Prostate gland (tissue), 2 donors: ENCODE data around the gene TMEM178A. TPM values are rescaled to one million over a fixed set of nuclear protein-coding genes. Genes with fewer than 3 reads are reported as not detected.

Experiments used
- DNase-seq: peaks from one replicate; pipeline ENCODE4 v3.0.0-alpha.2; 2019; ENCODE audit warnings: low spot score
- H3K27ac ChIP-seq, 2 donors: fragments of 200-600 bp; sonication (generic); 2 replicates each; pipeline ENCODE4 v1.5.1; 2017 to 2019
- H3K27me3 ChIP-seq: fragments of 200-600 bp; sonication (generic); replicated peaks from 2 replicates; pipeline ENCODE4 v1.5.1; 2019; ENCODE audit not compliant: insufficient read depth
- H3K36me3 ChIP-seq, 2 donors: fragments of 200-600 bp; sonication (generic); 1 replicate in 1 of 2; 2 replicates in 1 of 2; pipeline versions ENCODE4 v1.5.1 to v1.8.1; 2017 to 2019
- H3K4me1 ChIP-seq: fragments of 200-600 bp; sonication (generic); replicated peaks from 2 replicates; pipeline ENCODE4 v1.5.1; 2019
- H3K4me3 ChIP-seq, 2 donors: fragments of 200-600 bp; sonication (generic); 2 replicates each; pipeline ENCODE4 v1.5.1; 2017 to 2019
- H3K9me3 ChIP-seq: fragments of 200-600 bp; sonication (generic); 2 replicates; pipeline ENCODE4 v1.5.1; 2017
- POLR2A ChIP-seq: fragments of 450-650 bp; IDR thresholded peaks from one replicate; pipeline ENCODE4 v1.6.1; 2016; ENCODE audit warnings: antibody characterized with exemption, mild to moderate bottlenecking
- POLR2AphosphoS5 ChIP-seq: sonication (generic); formaldehyde crosslinking; IDR thresholded peaks from one replicate; pipeline ENCODE4 v1.6.1; 2017; ENCODE audit warnings: antibody characterized with exemption
- WGBS: methylation state at CpG from one replicate; pipeline ENCODE4 v1.1.5; 2018; 5-methylcytosine and 5-hydroxymethylcytosine counted together
- intact Hi-C: fragments of 100-400 bp; cut with DNase I; formaldehyde crosslinking; loops from one replicate; pipeline ENCODE4 v1.14.2; 2022
- total RNA-seq, 2 donors: library from RNA; depleted of rRNA; stranded (reverse); fragments of >200 nt; gene quantifications; one replicate each; pipeline ENCODE4 v1.1.0, GENCODE V29; 2016
- TF ChIP-seq, protein P1 (sequence below), 4 experiments: fragments of 200-600 bp in 2 of 4; fragments of 450-650 bp in 2 of 4; sonication (generic) in 2 of 4; IDR thresholded peaks; 1 replicate in 3 of 4; 2 replicates in 1 of 4; pipeline ENCODE4 v1.5.1; 2016 to 2019; ENCODE audit warnings: antibody characterized with exemption in 4 of 4, mild to moderate bottlenecking in 2 of 4, moderate library complexity in 2 of 4

TMEM178A gene
- total RNA-seq, 2 donors from 2014 or later, result 2.6 to 6.9 TPM

GRCh38 chr2:39733070-39733674 is 67.5 kb downstream of the TMEM178A start:
- H3K4me1 ChIP-seq, result no peaks in the 10 kb centered on the region
- no peaks in the 10 kb centered on the region for H3K9me3 ChIP-seq
- intact Hi-C loops, result loop anchor here (10.0 kb wide), 1 partner anchor 138 kb away; no protein-coding TSS in a partner anchor
- DNase-seq, result no peak
- TF ChIP-seq POLR2AphosphoS5 (no peak), POLR2A (no peak)
- TF ChIP-seq, protein P1, sequence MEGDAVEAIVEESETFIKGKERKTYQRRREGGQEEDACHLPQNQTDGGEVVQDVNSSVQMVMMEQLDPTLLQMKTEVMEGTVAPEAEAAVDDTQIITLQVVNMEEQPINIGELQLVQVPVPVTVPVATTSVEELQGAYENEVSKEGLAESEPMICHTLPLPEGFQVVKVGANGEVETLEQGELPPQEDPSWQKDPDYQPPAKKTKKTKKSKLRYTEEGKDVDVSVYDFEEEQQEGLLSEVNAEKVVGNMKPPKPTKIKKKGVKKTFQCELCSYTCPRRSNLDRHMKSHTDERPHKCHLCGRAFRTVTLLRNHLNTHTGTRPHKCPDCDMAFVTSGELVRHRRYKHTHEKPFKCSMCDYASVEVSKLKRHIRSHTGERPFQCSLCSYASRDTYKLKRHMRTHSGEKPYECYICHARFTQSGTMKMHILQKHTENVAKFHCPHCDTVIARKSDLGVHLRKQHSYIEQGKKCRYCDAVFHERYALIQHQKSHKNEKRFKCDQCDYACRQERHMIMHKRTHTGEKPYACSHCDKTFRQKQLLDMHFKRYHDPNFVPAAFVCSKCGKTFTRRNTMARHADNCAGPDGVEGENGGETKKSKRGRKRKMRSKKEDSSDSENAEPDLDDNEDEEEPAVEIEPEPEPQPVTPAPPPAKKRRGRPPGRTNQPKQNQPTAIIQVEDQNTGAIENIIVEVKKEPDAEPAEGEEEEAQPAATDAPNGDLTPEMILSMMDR (IDR thresholded peaks at IDR 0.05), result no peak
- WGBS, result 93% methylated on average over 10 of the region's 10 CpGs
- no peak overlapping the region for H3K27ac ChIP-seq
- no peaks in the 10 kb centered on the region for H3K36me3 ChIP-seq
- no peaks in the 10 kb centered on the region for H3K27me3 ChIP-seq
- no peak overlapping the region for H3K4me3 ChIP-seq

GRCh38 chr2:39734445-39734844 is 68.7 kb downstream of the TMEM178A start:
- TF ChIP-seq POLR2AphosphoS5 (no peak), POLR2A (no peak)
- TF ChIP-seq, protein P1 (IDR thresholded peaks at IDR 0.05), result no peak
- Histone ChIP-seq H3K9me3 (no peaks in the 10 kb centered on the region), H3K4me1 (no peaks in the 10 kb centered on the region), H3K4me3 (no peak overlapping the region), H3K36me3 (peaks cover 0 to 4% of the 10 kb centered on the region in 2 donors), H3K27me3 (no peaks in the 10 kb centered on the region), H3K27ac (no peak overlapping the region)
- DNase-seq, result no peak
- intact Hi-C loops, result loop anchor here (10.0 kb wide), 1 partner anchor 140 kb away; no protein-coding TSS in a partner anchor

- H3K4me3 ChIP-seq, result no peak overlapping the region
- peaks cover 0 to 4% of the 10 kb centered on the region in 2 donors for H3K36me3 ChIP-seq
- no peaks in the 10 kb centered on the region for H3K4me1 ChIP-seq
- TF ChIP-seq, protein P1 (IDR thresholded peaks at IDR 0.05), result no peak
- TF ChIP-seq POLR2A, result no peak
- no peak for TF ChIP-seq POLR2AphosphoS5
- no peak overlapping the region for H3K27ac ChIP-seq
- WGBS, result 98% methylated on average over 3 of the region's 3 CpGs
- no peak for DNase-seq
- H3K27me3 ChIP-seq, result no peaks in the 10 kb centered on the region
- no peaks in the 10 kb centered on the region for H3K9me3 ChIP-seq
- intact Hi-C loops, result loop anchor here (10.0 kb wide), 1 partner anchor 141 kb away; no protein-coding TSS in a partner anchor
Measured at GRCh38 chr2:39735648-39736047, 69.9 kb downstream of the TMEM178A start.

GRCh38 chr2:39736640-39737039 is 70.9 kb downstream of the TMEM178A start:
- intact Hi-C loops, result loop anchor here (10.0 kb wide), 1 partner anchor 142 kb away; no protein-coding TSS in a partner anchor
- DNase-seq, result no peak
- WGBS, result 73% methylated on average over 6 of the region's 6 CpGs
- H3K27me3 ChIP-seq, result no peaks in the 10 kb centered on the region
- no peak overlapping the region for H3K4me3 ChIP-seq
- no peaks in the 10 kb centered on the region for H3K4me1 ChIP-seq
- TF ChIP-seq POLR2A (no peak), POLR2AphosphoS5 (no peak)
- TF ChIP-seq, protein P1 (IDR thresholded peaks at IDR 0.05), result no peak
- H3K9me3 ChIP-seq, result no peaks in the 10 kb centered on the region
- no peak overlapping the region for H3K27ac ChIP-seq
- H3K36me3 ChIP-seq, result peaks cover 0 to 4% of the 10 kb centered on the region in 2 donors

DNA sequence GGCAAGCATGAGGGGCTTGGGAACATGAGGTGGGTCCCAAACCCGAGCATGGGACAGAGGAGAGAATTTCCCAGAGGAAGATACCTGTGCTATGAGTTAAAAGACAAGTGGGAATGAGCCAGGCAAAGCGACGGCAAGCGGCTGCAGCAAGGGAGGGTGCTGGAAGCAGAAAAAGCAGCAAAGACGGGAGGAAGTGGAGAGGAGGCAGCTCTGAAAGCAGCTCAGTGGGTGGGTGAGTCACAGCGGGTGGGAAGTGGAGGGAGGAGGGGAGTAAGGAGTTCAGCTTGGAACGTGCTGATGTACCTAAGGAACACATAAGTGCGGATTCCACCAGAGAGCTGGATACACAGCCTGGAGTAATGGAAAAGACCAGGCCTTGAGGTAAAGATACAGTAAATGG is 71.9 kb downstream of the TMEM178A start:
- TF ChIP-seq POLR2AphosphoS5 (no peak), POLR2A (no peak)
- Histone ChIP-seq H3K4me3 (no peak overlapping the region), H3K27ac (no peak overlapping the region), H3K36me3 (peaks cover 0 to 4% of the 10 kb centered on the region in 2 donors), H3K4me1 (no peaks in the 10 kb centered on the region), H3K27me3 (no peaks in the 10 kb centered on the region), H3K9me3 (no peaks in the 10 kb centered on the region)
- intact Hi-C loops, result loop anchor here (10.0 kb wide), 1 partner anchor 143 kb away; no protein-coding TSS in a partner anchor
- DNase-seq, result no peak
- 78% methylated on average over 8 of the region's 8 CpGs for WGBS
